ENCODE data around the gene MCTP1. TPM values are rescaled to one million over a fixed set of nuclear protein-coding genes. Genes with fewer than 3 reads are reported as not detected.

The MCTP1 gene
- total RNA-seq, 4 donors from 2014 or later = 11.2 to 43.6 (median 16.8) TPM

DNA sequence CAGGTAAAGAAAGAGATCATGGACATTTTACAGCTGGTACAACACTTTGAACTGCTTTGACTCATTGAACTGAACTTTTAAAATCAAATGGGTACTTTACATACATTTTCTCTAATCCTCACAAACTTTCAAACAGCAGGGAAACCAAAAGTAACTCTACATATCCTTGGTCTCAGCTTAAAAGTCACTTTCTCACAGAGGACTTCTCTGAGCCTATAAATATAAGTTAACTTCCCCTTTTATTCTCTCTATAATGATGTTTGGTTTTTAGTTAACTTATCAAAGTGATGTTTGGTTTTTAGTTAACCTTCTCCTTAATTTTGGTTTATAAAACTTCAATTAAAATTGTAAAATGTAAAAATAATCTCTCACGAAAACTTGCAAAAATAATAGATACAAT lies 209.8 kb downstream of the MCTP1 start:
- no peak overlapping the region for H3K27ac ChIP-seq (replicated peaks in 1 of 4)

DNA sequence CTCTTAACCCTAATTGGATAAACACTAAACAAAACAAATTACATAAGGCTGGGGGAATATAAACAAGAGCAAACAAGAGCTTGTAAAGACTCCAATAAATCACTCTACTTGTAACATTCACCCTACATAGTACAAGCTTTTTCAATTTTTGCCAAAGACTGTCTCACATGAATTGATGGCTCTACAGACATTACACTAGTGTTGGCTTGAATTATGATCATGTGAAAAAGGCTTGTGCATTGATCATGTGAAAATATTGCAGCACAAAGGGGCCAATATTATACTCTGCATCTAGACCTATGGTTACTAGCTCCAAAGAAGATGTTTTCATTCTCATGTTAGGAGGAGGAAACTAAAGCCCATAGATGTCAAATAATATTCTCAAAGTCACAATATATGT lies 212.6 kb downstream of the MCTP1 start:
- intact Hi-C loops (cut with DNase I) = no loop called here
- DNase-seq (ENCODE audit: extremely low spot score) = no peak

More for the DNA sequence above, 209.8 kb downstream of the MCTP1 start:
- no peaks in the 10 kb centered on the region for H3K27me3 ChIP-seq
- peaks cover 0 to 10% (median 2%) of the 10 kb centered on the region in 4 donors for H3K4me1 ChIP-seq
- TF ChIP-seq, protein P1, sequence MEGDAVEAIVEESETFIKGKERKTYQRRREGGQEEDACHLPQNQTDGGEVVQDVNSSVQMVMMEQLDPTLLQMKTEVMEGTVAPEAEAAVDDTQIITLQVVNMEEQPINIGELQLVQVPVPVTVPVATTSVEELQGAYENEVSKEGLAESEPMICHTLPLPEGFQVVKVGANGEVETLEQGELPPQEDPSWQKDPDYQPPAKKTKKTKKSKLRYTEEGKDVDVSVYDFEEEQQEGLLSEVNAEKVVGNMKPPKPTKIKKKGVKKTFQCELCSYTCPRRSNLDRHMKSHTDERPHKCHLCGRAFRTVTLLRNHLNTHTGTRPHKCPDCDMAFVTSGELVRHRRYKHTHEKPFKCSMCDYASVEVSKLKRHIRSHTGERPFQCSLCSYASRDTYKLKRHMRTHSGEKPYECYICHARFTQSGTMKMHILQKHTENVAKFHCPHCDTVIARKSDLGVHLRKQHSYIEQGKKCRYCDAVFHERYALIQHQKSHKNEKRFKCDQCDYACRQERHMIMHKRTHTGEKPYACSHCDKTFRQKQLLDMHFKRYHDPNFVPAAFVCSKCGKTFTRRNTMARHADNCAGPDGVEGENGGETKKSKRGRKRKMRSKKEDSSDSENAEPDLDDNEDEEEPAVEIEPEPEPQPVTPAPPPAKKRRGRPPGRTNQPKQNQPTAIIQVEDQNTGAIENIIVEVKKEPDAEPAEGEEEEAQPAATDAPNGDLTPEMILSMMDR (IDR thresholded peaks at IDR 0.05) = no peak
- TF ChIP-seq POLR2AphosphoS5 (IDR thresholded peaks at IDR 0.05) (no peak), POLR2A (IDR thresholded peaks at IDR 0.05; ENCODE audit: low read depth) (no peak), EP300 (IDR thresholded peaks at IDR 0.05) (no peak)
- no peaks in the 10 kb centered on the region for H3K9me3 ChIP-seq
- no peak overlapping the region for H3K4me3 ChIP-seq
- no peak for DNase-seq (ENCODE audit: extremely low spot score)
- 80% methylated on average over 1 of the region's 1 CpG for WGBS
- H3K36me3 ChIP-seq = no peaks in the 10 kb centered on the region
- intact Hi-C loops (cut with DNase I) = no loop called here

DNA sequence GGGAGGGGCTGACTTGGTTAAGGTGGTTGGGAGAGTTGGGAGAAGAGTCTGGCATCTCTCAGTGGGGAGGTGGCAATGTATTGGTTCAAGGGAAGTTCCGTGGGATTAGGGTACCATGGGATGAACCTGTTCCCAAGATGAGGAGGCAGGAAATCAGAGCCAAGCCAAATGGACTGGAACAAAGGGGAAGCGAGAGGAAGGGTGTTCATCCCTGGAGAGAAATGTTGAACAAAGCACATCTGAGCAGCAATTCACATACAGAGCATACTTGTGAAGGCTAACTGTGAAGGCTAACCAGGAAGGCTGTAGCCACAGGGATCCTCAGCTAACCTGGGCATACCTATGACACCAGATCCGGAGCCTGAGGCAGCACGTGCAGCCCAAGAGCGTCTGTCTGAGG lies 214.0 kb downstream of the MCTP1 start:
- H3K36me3 ChIP-seq = no peaks in the 10 kb centered on the region
- TF ChIP-seq, protein P1 (IDR thresholded peaks at IDR 0.05) = no peak
- TF ChIP-seq EP300 (IDR thresholded peaks at IDR 0.05) = no peak
- TF ChIP-seq POLR2AphosphoS5 (IDR thresholded peaks at IDR 0.05) = no peak
- no peak for TF ChIP-seq POLR2A (IDR thresholded peaks at IDR 0.05; ENCODE audit: low read depth)
- DNase-seq (ENCODE audit: extremely low spot score) = no peak
- intact Hi-C loops (cut with DNase I) = no loop called here
- no peaks in the 10 kb centered on the region for H3K9me3 ChIP-seq
- H3K4me1 ChIP-seq = peaks cover 0 to 11% (median 3%) of the 10 kb centered on the region in 4 donors
- 78% methylated on average over 5 of the region's 5 CpGs for WGBS
- H3K27me3 ChIP-seq = no peaks in the 10 kb centered on the region
- no peak overlapping the region for H3K27ac ChIP-seq (replicated peaks in 1 of 4)
- no peak overlapping the region for H3K4me3 ChIP-seq

More for the DNA sequence above, 212.6 kb downstream of the MCTP1 start:
- no peaks in the 10 kb centered on the region for H3K36me3 ChIP-seq
- no peak for TF ChIP-seq POLR2A (IDR thresholded peaks at IDR 0.05; ENCODE audit: low read depth)
- TF ChIP-seq, protein P1 (IDR thresholded peaks at IDR 0.05) = no peak
- TF ChIP-seq EP300 (IDR thresholded peaks at IDR 0.05) = no peak
- no peak for TF ChIP-seq POLR2AphosphoS5 (IDR thresholded peaks at IDR 0.05)
- no peaks in the 10 kb centered on the region for H3K9me3 ChIP-seq
- no peak overlapping the region for H3K4me3 ChIP-seq
- no peak overlapping the region for H3K27ac ChIP-seq (replicated peaks in 1 of 4)
- H3K4me1 ChIP-seq = peaks cover 0 to 11% (median 3%) of the 10 kb centered on the region in 4 donors
- no peaks in the 10 kb centered on the region for H3K27me3 ChIP-seq

DNA sequence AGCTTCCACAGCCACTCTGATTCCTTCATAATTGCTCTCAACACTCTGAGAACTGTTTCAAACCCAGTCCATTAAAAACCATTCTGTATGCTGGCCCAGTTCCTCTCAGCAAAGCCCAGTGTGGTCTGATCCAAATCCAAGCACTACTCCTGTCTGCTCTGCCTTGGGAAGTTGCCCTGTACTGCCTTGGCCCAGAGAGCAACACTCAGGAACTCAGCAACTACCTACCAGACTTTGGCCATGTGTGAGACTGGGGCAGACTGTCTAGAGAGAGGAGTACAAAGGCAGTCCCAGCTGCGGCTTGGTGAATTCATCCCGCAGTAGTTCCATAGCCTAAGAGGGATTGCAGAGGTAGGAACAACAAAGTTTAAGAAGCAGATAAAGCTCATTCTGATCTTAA lies 214.4 kb downstream of the MCTP1 start:
- no peak for DNase-seq (ENCODE audit: extremely low spot score)
- H3K27me3 ChIP-seq = no peaks in the 10 kb centered on the region
- 84% methylated on average over 2 of the region's 2 CpGs for WGBS
- TF ChIP-seq EP300 (IDR thresholded peaks at IDR 0.05) = no peak
- TF ChIP-seq, protein P1 (IDR thresholded peaks at IDR 0.05) = no peak
- no peak for TF ChIP-seq POLR2A (IDR thresholded peaks at IDR 0.05; ENCODE audit: low read depth)
- no peak for TF ChIP-seq POLR2AphosphoS5 (IDR thresholded peaks at IDR 0.05)
- intact Hi-C loops (cut with DNase I) = no loop called here
- no peaks in the 10 kb centered on the region for H3K36me3 ChIP-seq
- H3K9me3 ChIP-seq = no peaks in the 10 kb centered on the region
- H3K4me3 ChIP-seq = no peak overlapping the region
- H3K27ac ChIP-seq (replicated peaks in 1 of 4) = peak overlapping the region in 1 of 4 donors; percentile 0
- H3K4me1 ChIP-seq = peaks cover 0 to 11% (median 3%) of the 10 kb centered on the region in 4 donors

DNA sequence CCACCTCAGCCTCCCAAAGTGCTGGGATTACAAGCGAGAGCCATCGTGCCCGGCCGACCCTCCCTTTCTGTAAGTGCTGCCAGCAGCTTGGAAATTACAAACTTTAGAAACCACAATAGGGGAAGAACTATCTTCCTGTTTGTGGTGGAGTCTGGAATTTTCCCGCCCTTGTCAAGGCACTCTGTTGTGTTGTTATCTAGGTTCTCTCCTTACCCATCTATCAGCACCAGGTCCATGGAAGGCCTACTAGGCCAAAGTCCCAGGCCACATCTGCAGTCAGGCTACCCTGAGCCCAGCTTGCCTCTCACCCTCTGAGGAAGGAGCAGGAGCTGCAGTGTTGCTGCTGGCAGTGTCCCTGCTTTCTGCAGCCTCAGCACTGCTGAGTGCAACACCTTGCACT lies 214.9 kb downstream of the MCTP1 start:
- TF ChIP-seq EP300 (IDR thresholded peaks at IDR 0.05) (no peak), POLR2AphosphoS5 (IDR thresholded peaks at IDR 0.05) (no peak), POLR2A (IDR thresholded peaks at IDR 0.05; ENCODE audit: low read depth) (no peak)
- TF ChIP-seq, protein P1 (IDR thresholded peaks at IDR 0.05) = no peak
- Histone ChIP-seq H3K27me3 (no peaks in the 10 kb centered on the region), H3K4me3 (no peak overlapping the region), H3K36me3 (no peaks in the 10 kb centered on the region), H3K9me3 (no peaks in the 10 kb centered on the region), H3K27ac (replicated peaks in 1 of 4) (peak overlapping the region in 1 of 4 donors; percentile 0), H3K4me1 (peaks cover 0 to 11% (median 3%) of the 10 kb centered on the region in 4 donors)
- WGBS = 69% methylated on average over 5 of the region's 5 CpGs
- intact Hi-C loops (cut with DNase I) = no loop called here
- no peak for DNase-seq (ENCODE audit: extremely low spot score)

Measured in esophagus muscularis mucosa (tissue), 4 donors.